Colonic mucosa (tissue), 4 donors: ENCODE data around the gene CAMTA1. TPM values are rescaled to one million over a fixed set of nuclear protein-coding genes. Genes with fewer than 3 reads are reported as not detected.

Experiments
- DNase-seq: peaks from one replicate; pipeline ENCODE4 v3.0.0-alpha.2; 2020
- H3K27ac ChIP-seq: fragments of 200-600 bp; one replicate; pipeline ENCODE4 v1.8.0; 2021
- H3K27me3 ChIP-seq: fragments of 200-600 bp; one replicate; pipeline ENCODE4 v1.8.0; 2021
- H3K36me3 ChIP-seq: fragments of 200-600 bp; one replicate; pipeline ENCODE4 v1.8.0; 2021
- H3K4me1 ChIP-seq: fragments of 200-600 bp; one replicate; pipeline ENCODE4 v1.8.0; 2021; ENCODE audit warnings: mild to moderate bottlenecking
- H3K4me3 ChIP-seq: fragments of 200-600 bp; one replicate; pipeline ENCODE4 v1.8.0; 2021
- H3K9ac ChIP-seq, 2 donors: one replicate each; pipeline ENCODE4 v1.7.0; 2013; ENCODE audit warnings: control low read depth in 2 of 2, low read depth in 2 of 2, low read length in 2 of 2
- H3K9me3 ChIP-seq: fragments of 200-600 bp; one replicate; pipeline ENCODE4 v1.8.0; 2021
- CTCF ChIP-seq: fragments of 200-600 bp; IDR thresholded peaks from one replicate; pipeline ENCODE4 v1.8.0; 2022; ENCODE audit warnings: antibody characterized with exemption, mild to moderate bottlenecking
- intact Hi-C: fragments of 100-400 bp; cut with DNase I; formaldehyde crosslinking; loops from one replicate; pipeline ENCODE4 v1.14.1; 2022
- total RNA-seq, 2 donors: library from RNA; stranded (reverse); fragmentation: NEBNext Ultra II Directional in 1 of 2; extraction: Animal tissue kit (Norgen Biotek cat#: 25700) in 1 of 2; gene quantifications; one replicate each; pipeline ENCODE4 v1.2.1, GENCODE V29; 2021
- donor health status: healthy.
- donor health status: DM: no; HTN: no; CAD: no.
- donor health status: DM: no; HTN: no; CAD: no.

The CAMTA1 gene
- total RNA-seq, 2 donors from 2014 or later = 76.8 to 92.8 TPM

GRCh38 chr1:7630378-7630777 lies 845.1 kb downstream of the CAMTA1 start:
- intact Hi-C loops = no loop called here
- Histone ChIP-seq H3K9me3 (no peaks in the 10 kb centered on the region), H3K4me1 (no peaks in the 10 kb centered on the region), H3K27me3 (no peaks in the 10 kb centered on the region), H3K9ac (no peak overlapping the region), H3K4me3 (no peak overlapping the region), H3K36me3 (no peaks in the 10 kb centered on the region), H3K27ac (no peak overlapping the region)
- no peak for DNase-seq
- no peak for TF ChIP-seq CTCF

- TF ChIP-seq CTCF = no peak
- H3K27me3 ChIP-seq = no peaks in the 10 kb centered on the region
- H3K4me1 ChIP-seq = no peaks in the 10 kb centered on the region
- H3K27ac ChIP-seq = no peak overlapping the region
- intact Hi-C loops = no loop called here
- H3K9ac ChIP-seq = no peak overlapping the region
- H3K4me3 ChIP-seq = no peak overlapping the region
- no peaks in the 10 kb centered on the region for H3K36me3 ChIP-seq
- DNase-seq = no peak
- no peaks in the 10 kb centered on the region for H3K9me3 ChIP-seq
Measured at GRCh38 chr1:7632176-7632575, 846.9 kb downstream of the CAMTA1 start.

- H3K9ac ChIP-seq = no peak overlapping the region
- no peak overlapping the region for H3K4me3 ChIP-seq
- H3K27me3 ChIP-seq = no peaks in the 10 kb centered on the region
- H3K4me1 ChIP-seq = no peaks in the 10 kb centered on the region
- intact Hi-C loops = no loop called here
- DNase-seq = no peak
- no peak overlapping the region for H3K27ac ChIP-seq
- no peaks in the 10 kb centered on the region for H3K36me3 ChIP-seq
- no peak for TF ChIP-seq CTCF
- H3K9me3 ChIP-seq = no peaks in the 10 kb centered on the region
Measured at GRCh38 chr1:7632681-7633080, 847.4 kb downstream of the CAMTA1 start.

- intact Hi-C loops = no loop called here
- H3K4me1 ChIP-seq = no peaks in the 10 kb centered on the region
- TF ChIP-seq CTCF = no peak
- no peaks in the 10 kb centered on the region for H3K36me3 ChIP-seq
- H3K4me3 ChIP-seq = no peak overlapping the region
- DNase-seq = no peak
- no peaks in the 10 kb centered on the region for H3K27me3 ChIP-seq
- no peak overlapping the region for H3K9ac ChIP-seq
- H3K27ac ChIP-seq = no peak overlapping the region
- H3K9me3 ChIP-seq = no peaks in the 10 kb centered on the region
Measured at GRCh38 chr1:7633506-7634245, 848.4 kb downstream of the CAMTA1 start.

GRCh38 chr1:7634546-7635240 lies 849.4 kb downstream of the CAMTA1 start:
- Histone ChIP-seq H3K4me3 (no peak overlapping the region), H3K36me3 (no peaks in the 10 kb centered on the region), H3K27me3 (no peaks in the 10 kb centered on the region), H3K4me1 (no peaks in the 10 kb centered on the region), H3K9ac (no peak overlapping the region), H3K27ac (no peak overlapping the region), H3K9me3 (no peaks in the 10 kb centered on the region)
- no peak for DNase-seq
- intact Hi-C loops = no loop called here
- TF ChIP-seq CTCF = no peak
